H1 (cell line): ENCODE data around the gene AMPH. TPM values are rescaled to one million over a fixed set of nuclear protein-coding genes. Genes with fewer than 3 reads are reported as not detected.

Experiments
- CTCF ChIA-PET: fragments of 300-600 bp; sonication (Branson Sonifier 250); formaldehyde crosslinking; loops from one replicate; lab custom pipeline; 2021; ENCODE audit not compliant: partially characterized antibody; lab: Charles Lee
- POLR2A ChIA-PET: fragments of 300-600 bp; sonication (Branson Sonifier 250); formaldehyde crosslinking; loops from one replicate; lab custom pipeline; 2021; ENCODE audit warnings: inconsistent platforms; ENCODE audit not compliant: partially characterized antibody; lab: Charles Lee
- DNase-seq, 2 experiments: peaks; one replicate each; pipeline versions ENCODE4 v3.0.0 to v3.0.0-alpha.2; 2010 to 2022; ENCODE audit warnings: low spot score in 2 of 2, low read depth in 1 of 2, mixed read lengths in 1 of 2
- FAIRE-seq: peaks from 2 replicates; lab custom pipeline; 2011; peaks lifted over from hg19 to GRCh38; lab: Jason Lieb, UNC
- H2AFZ ChIP-seq: 2 replicates; pipeline ENCODE4 v1.8.1; 2012; ENCODE audit warnings: low read length, inconsistent platforms
- H2AK5ac ChIP-seq: 2 replicates; pipeline ENCODE4 v1.6.1; 2013; ENCODE audit warnings: low read depth, low read length
- H2BK120ac ChIP-seq: replicated peaks from 2 replicates; pipeline ENCODE3; 2013; ENCODE audit warnings: low read depth, low read length, inconsistent platforms
- H2BK12ac ChIP-seq: 2 replicates; pipeline ENCODE4 v1.6.1; 2013; ENCODE audit warnings: low read depth, low read length
- H2BK15ac ChIP-seq: 2 replicates; pipeline ENCODE4 v1.6.1; 2013; ENCODE audit warnings: low read length
- H2BK20ac ChIP-seq: 2 replicates; pipeline ENCODE4 v1.6.1; 2013; ENCODE audit warnings: low read length
- H2BK5ac ChIP-seq: 2 replicates; pipeline ENCODE4 v1.6.1; 2013; ENCODE audit warnings: low read depth, low read length
- H3K14ac ChIP-seq: 2 replicates; pipeline ENCODE4 v1.6.1; 2013; ENCODE audit warnings: inconsistent platforms; ENCODE audit not compliant: insufficient read length
- H3K18ac ChIP-seq: 2 replicates; pipeline ENCODE4 v1.6.1; 2013; ENCODE audit warnings: low read length; ENCODE audit errors: extremely low read depth
- H3K23ac ChIP-seq: 2 replicates; pipeline ENCODE4 v1.6.1; 2013; ENCODE audit warnings: inconsistent platforms; ENCODE audit not compliant: insufficient read length
- H3K23me2 ChIP-seq: 2 replicates; pipeline ENCODE4 v1.6.1; 2013; ENCODE audit warnings: low read depth, low read length
- H3K27ac ChIP-seq: 2 replicates; pipeline ENCODE4 v1.6.1; 2011; ENCODE audit warnings: low read depth, low read length, inconsistent platforms
- H3K27me3 ChIP-seq, 4 experiments: replicated peaks in 1 of 4; 1 replicate in 1 of 4; 2 replicates in 3 of 4; pipeline versions ENCODE4 v1.6.1 to v1.8.1; 2011 to 2013; ENCODE audit warnings: low read length in 3 of 4, mild to moderate bottlenecking in 3 of 4, inconsistent platforms in 2 of 4, mixed read lengths in 2 of 4, moderate library complexity in 1 of 4; ENCODE audit not compliant: control insufficient read depth in 3 of 4, insufficient read depth in 3 of 4; ENCODE audit errors: extremely low read depth in 1 of 4
- H3K36me3 ChIP-seq, 4 experiments: 2 replicates each; pipeline versions ENCODE4 v1.6.1 to v1.8.1; 2011 to 2013; ENCODE audit warnings: mild to moderate bottlenecking in 4 of 4, low read length in 3 of 4, moderate library complexity in 2 of 4, control low read depth in 1 of 4, inconsistent platforms in 1 of 4; ENCODE audit not compliant: insufficient read depth in 4 of 4, control insufficient read depth in 2 of 4
- H3K4ac ChIP-seq: replicated peaks from 2 replicates; pipeline ENCODE3; 2013; ENCODE audit warnings: low read length, low read depth, mixed read lengths, inconsistent platforms; ENCODE audit not compliant: insufficient read length
- H3K4me1 ChIP-seq, 4 experiments: replicated peaks in 1 of 4; 1 replicate in 1 of 4; 2 replicates in 3 of 4; pipeline versions ENCODE4 v1.6.1 to v1.8.1; 2011 to 2013; ENCODE audit warnings: low read length in 3 of 4, inconsistent platforms in 2 of 4, mixed read lengths in 1 of 4; ENCODE audit not compliant: insufficient read depth in 4 of 4, control insufficient read depth in 3 of 4
- H3K4me2 ChIP-seq, 2 experiments: 2 replicates each; pipeline versions ENCODE4 v1.6.1 to v1.8.1; 2011 to 2013; ENCODE audit warnings: low read depth in 2 of 2, low read length in 2 of 2, control low read depth in 1 of 2, inconsistent platforms in 1 of 2, mild to moderate bottlenecking in 1 of 2; ENCODE audit not compliant: insufficient read depth in 1 of 2
- H3K4me3 ChIP-seq, 4 experiments: fragments of 200-600, 300-600 bp in 1 of 4; sonication (generic), shearing (Covaris generic), sonication (Bioruptor Twin) in 1 of 4; 2 replicates each; pipeline versions ENCODE4 v1.5.1 to v1.8.1; 2011 to 2016; ENCODE audit warnings: low read length in 4 of 4, low read depth in 3 of 4, control low read depth in 2 of 4, inconsistent platforms in 2 of 4, mild to moderate bottlenecking in 2 of 4, mixed read lengths in 1 of 4, moderate library complexity in 1 of 4; ENCODE audit not compliant: insufficient read depth in 2 of 4; ENCODE audit errors: extremely low read depth in 1 of 4
- H3K56ac ChIP-seq: replicated peaks from 2 replicates; pipeline ENCODE3; 2013; ENCODE audit warnings: low read depth, mild to moderate bottlenecking, mixed read lengths, low read length, inconsistent platforms; ENCODE audit not compliant: insufficient read length
- H3K79me1 ChIP-seq: 2 replicates; pipeline ENCODE4 v1.6.1; 2013; ENCODE audit warnings: low read depth, low read length, control low read depth
- H3K79me2 ChIP-seq, 2 experiments: 2 replicates each; pipeline versions ENCODE4 v1.6.1 to v1.8.1; 2012 to 2013; ENCODE audit warnings: low read length in 2 of 2, mild to moderate bottlenecking in 2 of 2, inconsistent platforms in 1 of 2; ENCODE audit not compliant: insufficient read depth in 2 of 2, control insufficient read depth in 1 of 2
- H3K9ac ChIP-seq, 4 experiments: replicated peaks in 1 of 4; 1 replicate in 1 of 4; 2 replicates in 3 of 4; pipeline versions ENCODE4 v1.6.1 to v1.8.1; 2011 to 2013; ENCODE audit warnings: low read depth in 3 of 4, low read length in 3 of 4, control low read depth in 2 of 4, mild to moderate bottlenecking in 2 of 4, moderate library complexity in 2 of 4, inconsistent platforms in 1 of 4; ENCODE audit errors: extremely low read depth in 1 of 4
- H3K9me3 ChIP-seq, 2 experiments: 2 replicates each; pipeline versions ENCODE4 v1.6.1 to v1.8.1; 2012 to 2013; ENCODE audit warnings: mild to moderate bottlenecking in 2 of 2, moderate library complexity in 2 of 2, control low read depth in 1 of 2, inconsistent platforms in 1 of 2, low read depth in 1 of 2, low read length in 1 of 2, mixed read lengths in 1 of 2; ENCODE audit not compliant: insufficient read depth in 2 of 2
- H4K20me1 ChIP-seq, 2 experiments: replicated peaks in 1 of 2; 2 replicates each; pipeline versions ENCODE3 to v1.8.1; 2011 to 2013; ENCODE audit warnings: inconsistent platforms in 2 of 2, low read length in 2 of 2, mild to moderate bottlenecking in 1 of 2; ENCODE audit not compliant: insufficient read depth in 2 of 2, control insufficient read depth in 1 of 2
- H4K5ac ChIP-seq: 2 replicates; pipeline ENCODE4 v1.6.1; 2013; ENCODE audit warnings: low read length, low read depth, mixed read lengths, inconsistent platforms; ENCODE audit not compliant: insufficient read length
- H4K8ac ChIP-seq: 2 replicates; pipeline ENCODE4 v1.8.0; 2013; ENCODE audit warnings: mild to moderate bottlenecking, moderate library complexity, low read length, inconsistent platforms; ENCODE audit not compliant: insufficient read depth; ENCODE audit errors: extremely low read depth
- H4K91ac ChIP-seq: replicated peaks from 2 replicates; pipeline ENCODE3; 2013; ENCODE audit warnings: low read length, mixed read lengths, inconsistent platforms; ENCODE audit not compliant: insufficient read length
- SP2 ChIP-seq: IDR thresholded peaks from 2 replicates; pipeline ENCODE4 v1.6.1; 2012; ENCODE audit warnings: mild to moderate bottlenecking, low read length, inconsistent platforms
- SUZ12 ChIP-seq: fragments of 200-600 bp; sonication (generic); IDR thresholded peaks from 2 replicates; pipeline ENCODE4 v1.6.1; 2012; ENCODE audit warnings: mild to moderate bottlenecking, inconsistent platforms, low read length, moderate library complexity, mixed read lengths
- TEAD4 ChIP-seq: IDR thresholded peaks from 2 replicates; pipeline ENCODE4 v1.6.1; 2012; ENCODE audit warnings: low read depth, low read length, inconsistent platforms, mixed read lengths
- WGBS, 2 experiments: shearing (Covaris generic) in 1 of 2; methylation state at CpG; one replicate each; pipeline versions ENCODE4 v1.1.6 to v1.1.7; 2013 to 2015; ENCODE audit warnings: low lambda C conversion rate in 2 of 2, mixed read lengths in 2 of 2, inconsistent platforms in 1 of 2, low coverage in 1 of 2, missing lambda C conversion rate in 1 of 2; ENCODE audit not compliant: insufficient replicate concordance in 2 of 2, insufficient coverage in 1 of 2, insufficient read length in 1 of 2; ENCODE audit errors: extremely low coverage in 1 of 2, missing lambda C conversion rate in 1 of 2; 5-methylcytosine and 5-hydroxymethylcytosine counted together
- polyA plus RNA-seq, 7 experiments: library from polyadenylated mRNA; depleted of rRNA in 3 of 7; stranded (reverse) in 5 of 7; unstranded in 2 of 7; fragments of >200 nt in 5 of 7; fragments of 200-250 nt in 2 of 7; gene quantifications; 1 replicate in 5 of 7; 2 replicates in 1 of 7; 4 replicates in 1 of 7; pipeline versions ENCODE4 v1.2.1 to v1.2.3, GENCODE V29; 2011 to 2013; ENCODE audit warnings: missing spikeins in 2 of 7, mixed read lengths in 2 of 7
- total RNA-seq: library from RNA; stranded (reverse); fragmentation: NEBNext Ultra II Directional; extraction: Animal tissue kit (Norgen Biotek cat#: 25700); gene quantifications from 2 replicates; pipeline ENCODE4 v1.2.1, GENCODE V29; 2021

AMPH gene
- total and polyA plus RNA-seq, 2 of the 8 experiments (the other 6 are each of a cell fraction or from before 2014, with no cell fraction given): 7.3 to 12.2 TPM

- no peak overlapping the region for H2BK5ac ChIP-seq
- no peaks in the 10 kb centered on the region for H3K36me3 ChIP-seq
- no peak overlapping the region for H3K4ac ChIP-seq
- H2BK20ac ChIP-seq: no peak overlapping the region
- H3K9me3 ChIP-seq: no peaks in the 10 kb centered on the region
- FAIRE-seq: no peak
- H3K14ac ChIP-seq: no peak overlapping the region
- H3K23ac ChIP-seq: no peak overlapping the region
- H3K4me2 ChIP-seq: no peak overlapping the region
- no peaks in the 10 kb centered on the region for H3K79me2 ChIP-seq
- no peak overlapping the region for H4K91ac ChIP-seq
- H3K27me3 ChIP-seq: no peaks in the 10 kb centered on the region
- H3K4me3 ChIP-seq: no peak overlapping the region
- no peaks in the 10 kb centered on the region for H4K20me1 ChIP-seq
- no peak overlapping the region for H2BK120ac ChIP-seq
- no peak overlapping the region for H3K56ac ChIP-seq
- H3K4me1 ChIP-seq: peaks cover 0 to 3% (median 0%) of the 10 kb centered on the region in 4 experiments; a peak in 1 of 7 replicates
- no peak overlapping the region for H3K27ac ChIP-seq
- peak overlapping the region; percentile 8; the same call in 1 of the 2 replicates for H4K8ac ChIP-seq
- H3K18ac ChIP-seq: no peak overlapping the region
- H2BK12ac ChIP-seq: no peak overlapping the region
- H3K23me2 ChIP-seq: no peaks in the 10 kb centered on the region
- H2BK15ac ChIP-seq: no peak overlapping the region
- H2AK5ac ChIP-seq: no peak overlapping the region
- TF ChIP-seq TEAD4: no peak
- no peak for TF ChIP-seq SP2
- no peak for TF ChIP-seq SUZ12
- ChIA-PET CTCF (interaction anchor here (0.7 to 3.1 kb wide), 10 partner anchors 9 to 304 kb away, joined by 3 to 8 read pairs (median 3); no protein-coding TSS in a partner anchor), POLR2A (no interaction called here)
- 85% methylated on average over 5 of the region's 5 CpGs; no CpG with 5 or more reads in 1 of the 2 experiments for WGBS, 2 experiments
- no peaks in the 10 kb centered on the region for H3K79me1 ChIP-seq
- H3K9ac ChIP-seq: no peak overlapping the region
- no peak for DNase-seq
- no peak overlapping the region for H4K5ac ChIP-seq
- no peak overlapping the region for H2AFZ ChIP-seq
Measured at GRCh38 chr7:38677981-38678697, 47.0 kb upstream of the AMPH start.
